ENCODE data around the gene PEX14. TPM values are rescaled to one million over a fixed set of nuclear protein-coding genes. Genes with fewer than 3 reads are reported as not detected.

PEX14 gene
- total and polyA plus RNA-seq, 2 experiments from 2014 or later = 17.6 to 19.6 TPM

DNA sequence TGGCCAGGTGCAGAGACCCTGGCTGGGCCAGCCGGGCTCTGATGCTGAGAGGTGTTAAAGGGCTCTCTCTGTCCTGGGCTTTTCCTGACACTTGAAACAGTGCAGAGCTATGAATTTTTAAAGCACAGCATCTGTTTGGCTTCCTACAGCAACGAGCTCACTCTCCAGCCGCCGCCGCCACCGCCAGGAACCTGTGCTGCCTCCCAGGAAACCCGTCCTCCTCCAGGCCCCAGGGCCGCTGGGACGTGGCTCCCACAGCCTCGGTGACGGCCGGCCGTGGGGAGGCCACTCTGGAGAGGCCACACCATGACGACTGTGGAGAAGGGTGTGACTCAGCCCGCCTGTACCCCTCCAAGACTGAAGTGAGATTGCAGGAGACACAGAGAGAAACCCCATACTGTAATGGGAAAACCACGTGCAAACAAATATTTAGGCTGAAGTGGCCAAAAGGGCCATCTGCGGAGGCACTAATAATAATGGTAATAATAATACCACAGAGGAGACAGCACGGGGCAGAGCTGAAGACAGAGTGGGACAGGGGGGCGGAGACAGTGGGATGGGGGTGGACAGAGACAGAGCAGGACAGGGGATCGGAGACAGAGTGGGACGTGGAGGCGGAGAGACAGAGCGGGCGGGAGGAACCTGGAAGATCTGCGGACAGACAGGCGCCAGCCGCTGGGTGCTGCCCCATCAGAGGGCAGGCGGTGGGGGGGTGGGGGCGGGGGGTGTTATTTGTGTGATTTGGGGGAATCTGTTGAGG lies 182.5 kb downstream of the PEX14 start:
- H4K20me1 ChIP-seq (replicated peaks; ENCODE audit: insufficient read depth) = no peaks in the 10 kb centered on the region
- Mint-ChIP-seq H3K27me3 (ENCODE audit: insufficient read depth, low read depth, poor library complexity) (peaks cover 9% of the 10 kb centered on the region), H3K4me1 (no peaks in the 10 kb centered on the region; the same call in 1 of the 3 replicates), H3K4me3 (no peak overlapping the region), H3K36me3 (ENCODE audit: low read depth) (no peaks in the 10 kb centered on the region), H3K9me3 (no peaks in the 10 kb centered on the region), H3K27ac (no peak overlapping the region)
- TF ChIP-seq EZH2phosphoT487 (IDR thresholded peaks at IDR 0.05; ENCODE audit: unreplicated experiment) (no peak), JUNB (IDR thresholded peaks at IDR 0.05; ENCODE audit: unreplicated experiment) (no peak), NANOG (IDR thresholded peaks at IDR 0.05; ENCODE audit: borderline replicate concordance) (no peak), ZNF331 (CRISPR knock-in tag; IDR thresholded peaks at IDR 0.05; ENCODE audit: low read depth) (no peak), POLR2AphosphoS5 (IDR thresholded peaks at IDR 0.05; ENCODE audit: low read depth) (no peak), ZNF114 (CRISPR knock-in tag; IDR thresholded peaks at IDR 0.05) (no peak), EZH2 (IDR thresholded peaks at IDR 0.05; ENCODE audit: low read depth, unreplicated experiment) (no peak), CREB1 (CRISPR knock-in tag; IDR thresholded peaks at IDR 0.05; ENCODE audit: low read depth) (no peak)
- TF ChIP-seq, protein P1, sequence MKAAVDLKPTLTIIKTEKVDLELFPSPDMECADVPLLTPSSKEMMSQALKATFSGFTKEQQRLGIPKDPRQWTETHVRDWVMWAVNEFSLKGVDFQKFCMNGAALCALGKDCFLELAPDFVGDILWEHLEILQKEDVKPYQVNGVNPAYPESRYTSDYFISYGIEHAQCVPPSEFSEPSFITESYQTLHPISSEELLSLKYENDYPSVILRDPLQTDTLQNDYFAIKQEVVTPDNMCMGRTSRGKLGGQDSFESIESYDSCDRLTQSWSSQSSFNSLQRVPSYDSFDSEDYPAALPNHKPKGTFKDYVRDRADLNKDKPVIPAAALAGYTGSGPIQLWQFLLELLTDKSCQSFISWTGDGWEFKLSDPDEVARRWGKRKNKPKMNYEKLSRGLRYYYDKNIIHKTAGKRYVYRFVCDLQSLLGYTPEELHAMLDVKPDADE (IDR thresholded peaks at IDR 0.05) = no peak
- TF ChIP-seq, protein P2, sequence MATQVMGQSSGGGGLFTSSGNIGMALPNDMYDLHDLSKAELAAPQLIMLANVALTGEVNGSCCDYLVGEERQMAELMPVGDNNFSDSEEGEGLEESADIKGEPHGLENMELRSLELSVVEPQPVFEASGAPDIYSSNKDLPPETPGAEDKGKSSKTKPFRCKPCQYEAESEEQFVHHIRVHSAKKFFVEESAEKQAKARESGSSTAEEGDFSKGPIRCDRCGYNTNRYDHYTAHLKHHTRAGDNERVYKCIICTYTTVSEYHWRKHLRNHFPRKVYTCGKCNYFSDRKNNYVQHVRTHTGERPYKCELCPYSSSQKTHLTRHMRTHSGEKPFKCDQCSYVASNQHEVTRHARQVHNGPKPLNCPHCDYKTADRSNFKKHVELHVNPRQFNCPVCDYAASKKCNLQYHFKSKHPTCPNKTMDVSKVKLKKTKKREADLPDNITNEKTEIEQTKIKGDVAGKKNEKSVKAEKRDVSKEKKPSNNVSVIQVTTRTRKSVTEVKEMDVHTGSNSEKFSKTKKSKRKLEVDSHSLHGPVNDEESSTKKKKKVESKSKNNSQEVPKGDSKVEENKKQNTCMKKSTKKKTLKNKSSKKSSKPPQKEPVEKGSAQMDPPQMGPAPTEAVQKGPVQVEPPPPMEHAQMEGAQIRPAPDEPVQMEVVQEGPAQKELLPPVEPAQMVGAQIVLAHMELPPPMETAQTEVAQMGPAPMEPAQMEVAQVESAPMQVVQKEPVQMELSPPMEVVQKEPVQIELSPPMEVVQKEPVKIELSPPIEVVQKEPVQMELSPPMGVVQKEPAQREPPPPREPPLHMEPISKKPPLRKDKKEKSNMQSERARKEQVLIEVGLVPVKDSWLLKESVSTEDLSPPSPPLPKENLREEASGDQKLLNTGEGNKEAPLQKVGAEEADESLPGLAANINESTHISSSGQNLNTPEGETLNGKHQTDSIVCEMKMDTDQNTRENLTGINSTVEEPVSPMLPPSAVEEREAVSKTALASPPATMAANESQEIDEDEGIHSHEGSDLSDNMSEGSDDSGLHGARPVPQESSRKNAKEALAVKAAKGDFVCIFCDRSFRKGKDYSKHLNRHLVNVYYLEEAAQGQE (IDR thresholded peaks at IDR 0.05; ENCODE audit: unreplicated experiment) = no peak
- no peaks in the 10 kb centered on the region for H3K27me3 ChIP-seq (ENCODE audit: insufficient read depth)
- H3K79me2 ChIP-seq (replicated peaks; ENCODE audit: insufficient read depth) = no peaks in the 10 kb centered on the region
- DNase-seq (ENCODE audit: low spot score) (no peak), ATAC-seq (no peak)
- peaks cover 8% of the 10 kb centered on the region for H3F3A ChIP-seq (replicated peaks; ENCODE audit: low read depth)
- no peaks in the 10 kb centered on the region for H3K4me1 ChIP-seq (ENCODE audit: insufficient read depth)
- no peak overlapping the region for H2AFZ ChIP-seq
- no peak overlapping the region for H3K27ac ChIP-seq (ENCODE audit: low read depth)
- H3K36me3 ChIP-seq (ENCODE audit: insufficient read depth) = no peaks in the 10 kb centered on the region
- H3K4me3 ChIP-seq = no peak overlapping the region
- H3K4me2 ChIP-seq = no peak overlapping the region
- H3K9me2 ChIP-seq (ENCODE audit: insufficient read depth) = no peaks in the 10 kb centered on the region

Measured in GM23338 (cell line).